NCI-H128 (cell line): ENCODE data around the gene CENPB.

Experiments
- DNase-seq: peaks from one replicate; lab custom pipeline; 2025; ENCODE audit not compliant: unreplicated experiment; lab: John Stamatoyannopoulos, UW

CENPB gene

DNA sequence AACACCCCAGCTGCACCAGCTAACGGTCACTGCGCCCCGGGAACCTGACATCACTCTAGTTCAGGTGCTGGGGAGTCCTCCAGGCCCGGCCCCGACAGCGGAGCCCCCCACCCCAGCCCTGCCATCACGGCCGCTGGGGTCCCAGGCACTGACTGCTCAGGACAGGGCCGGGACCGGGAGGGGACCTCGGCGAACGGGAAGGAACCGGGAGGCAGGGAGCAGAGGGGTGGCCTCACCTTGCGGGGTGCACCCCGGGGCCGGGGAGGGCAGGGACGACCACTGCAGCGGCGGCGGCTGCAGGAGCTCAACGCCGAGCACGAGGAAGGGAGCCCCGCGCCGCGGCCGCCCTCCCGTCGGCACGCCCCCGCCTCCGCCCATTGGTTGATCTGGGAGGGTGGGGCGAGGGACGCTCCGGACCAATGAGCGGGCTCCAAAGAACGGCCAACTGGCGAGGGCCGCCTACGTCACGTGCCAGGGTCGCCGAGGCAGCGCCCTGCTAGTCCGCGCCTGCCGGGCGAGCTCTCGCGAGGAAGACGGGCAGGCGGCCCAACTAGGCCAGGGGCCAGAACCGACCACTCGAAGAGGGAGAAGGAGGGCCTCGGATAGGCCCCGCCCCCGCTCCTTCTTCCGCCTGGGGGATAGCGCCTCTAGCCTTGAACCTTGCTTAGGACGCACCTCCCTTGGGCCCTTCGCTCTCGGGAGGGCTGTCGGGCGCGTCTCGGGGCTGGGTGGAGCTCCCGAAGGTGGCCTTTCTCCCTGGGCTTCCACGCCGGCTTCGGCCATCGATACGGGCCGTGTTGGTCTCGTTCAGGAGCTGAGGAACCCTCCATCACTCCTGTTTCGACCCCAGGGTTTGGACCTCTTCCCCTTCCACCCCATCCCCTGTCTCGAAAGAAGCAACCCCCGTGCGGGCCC is 18.9 kb downstream of the CENPB start, which contains the start of gene ADISSP:
Gene ADISSP, minus strand, starts transcription at position 327 of the 915 bp plus-strand sequence. CDS start 7,653 bp downstream, outside the sequence.
- peak; percentile 96 for DNase-seq

DNA sequence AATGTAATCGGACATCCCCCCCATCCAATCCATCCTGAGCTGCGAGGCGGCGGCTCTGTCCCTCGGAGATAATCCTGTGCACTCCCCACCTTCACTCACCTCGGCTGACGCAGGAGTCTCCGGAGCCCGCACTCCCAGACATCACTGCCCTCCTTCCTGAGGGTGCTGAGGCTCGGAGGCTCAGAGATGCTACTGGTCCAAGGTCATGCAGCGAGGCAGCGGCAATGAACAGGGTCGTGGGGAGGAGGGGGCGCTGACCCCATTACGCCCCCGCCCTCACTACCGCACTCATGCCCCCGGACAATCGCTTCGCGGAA is 19.5 kb downstream of the CENPB start:
- no peak for DNase-seq

DNA sequence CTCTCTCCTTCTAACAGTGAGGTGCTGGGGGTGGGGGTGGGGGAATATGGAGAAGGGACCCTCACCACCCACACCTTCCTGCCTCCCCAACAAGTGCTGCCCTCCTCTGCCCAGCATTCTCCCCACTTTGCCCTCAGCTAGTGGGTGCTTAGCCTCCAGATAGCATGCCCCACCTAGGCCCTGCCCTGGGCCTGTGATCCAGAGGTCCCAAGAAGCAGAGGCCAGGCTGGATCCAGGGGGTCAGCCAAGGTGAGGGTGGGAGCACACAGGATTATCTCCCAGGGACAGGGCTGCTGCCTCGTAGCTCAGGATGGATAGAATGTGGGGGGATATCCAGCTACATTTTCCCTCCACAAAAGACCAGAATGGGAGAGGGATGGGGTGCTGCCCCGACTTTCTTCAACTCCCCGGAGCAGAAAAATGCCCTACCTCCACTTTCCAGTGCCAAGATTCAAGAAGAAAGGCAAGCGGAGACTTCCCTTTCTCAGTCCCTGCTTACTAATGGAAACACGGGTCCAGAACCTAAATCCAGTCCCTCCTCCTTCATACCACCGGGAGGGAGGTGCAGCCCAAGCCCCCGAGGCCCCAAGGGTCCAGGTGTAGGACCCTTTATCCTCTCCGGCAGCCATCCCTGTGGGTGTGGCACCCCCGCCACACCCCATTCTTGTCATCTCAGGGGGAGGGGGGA is 20.0 kb downstream of the CENPB start:
- DNase-seq = no peak

DNA sequence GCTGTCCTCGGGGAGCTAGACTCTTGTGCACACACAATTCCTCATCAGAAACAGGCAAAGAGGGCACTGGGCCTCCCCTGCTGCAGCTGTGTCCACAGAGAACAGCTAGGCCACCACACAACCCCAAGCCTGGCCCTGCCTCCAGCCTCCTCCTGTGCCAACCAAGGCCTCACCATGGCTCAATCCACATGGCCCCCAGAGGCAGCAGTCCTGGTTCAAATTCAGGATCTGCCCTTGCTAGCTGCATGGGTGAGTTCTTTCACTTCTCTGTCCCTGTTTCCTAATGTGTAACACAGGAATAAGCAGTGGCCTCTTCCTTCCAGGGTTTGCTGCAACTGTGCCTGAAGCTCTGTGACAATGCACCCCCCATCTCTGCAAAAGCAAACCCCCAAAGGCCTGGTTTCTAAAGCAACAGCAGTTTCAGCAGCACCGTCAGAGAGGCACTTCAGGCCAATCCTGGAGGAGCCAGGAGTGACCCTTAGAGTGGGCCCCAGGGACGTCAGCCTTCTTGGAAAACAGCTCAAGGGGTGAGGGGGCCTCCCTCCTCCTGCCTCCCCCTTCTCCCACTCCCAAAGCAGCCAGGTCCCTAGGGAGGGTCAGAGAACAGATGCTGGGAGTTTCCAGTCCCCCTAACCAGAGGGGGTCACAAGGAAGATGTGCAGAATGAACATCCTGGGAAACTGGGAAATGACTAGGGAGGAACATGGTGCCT is 21.2 kb downstream of the CENPB start:
- no peak for DNase-seq

DNA sequence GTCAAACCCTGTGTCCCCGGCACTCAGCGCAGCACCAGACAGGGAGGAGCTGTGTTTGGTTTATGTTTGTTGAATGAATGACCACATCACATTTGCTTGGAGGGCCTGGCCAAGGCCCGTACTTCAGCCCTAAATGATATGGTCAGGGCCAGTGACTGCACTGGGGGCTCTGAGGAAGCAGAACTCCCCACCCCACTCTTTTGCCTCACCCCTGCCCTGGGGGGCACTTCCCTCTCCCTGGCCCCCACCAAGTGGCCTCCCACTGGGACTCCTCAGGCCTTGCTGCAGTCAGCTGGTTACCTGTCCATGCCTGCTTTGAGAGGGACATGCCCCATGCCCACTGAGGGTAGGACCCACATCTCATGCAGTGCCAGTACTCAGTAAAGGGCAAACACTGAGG is 21.9 kb downstream of the CENPB start:
- DNase-seq = no peak

DNA sequence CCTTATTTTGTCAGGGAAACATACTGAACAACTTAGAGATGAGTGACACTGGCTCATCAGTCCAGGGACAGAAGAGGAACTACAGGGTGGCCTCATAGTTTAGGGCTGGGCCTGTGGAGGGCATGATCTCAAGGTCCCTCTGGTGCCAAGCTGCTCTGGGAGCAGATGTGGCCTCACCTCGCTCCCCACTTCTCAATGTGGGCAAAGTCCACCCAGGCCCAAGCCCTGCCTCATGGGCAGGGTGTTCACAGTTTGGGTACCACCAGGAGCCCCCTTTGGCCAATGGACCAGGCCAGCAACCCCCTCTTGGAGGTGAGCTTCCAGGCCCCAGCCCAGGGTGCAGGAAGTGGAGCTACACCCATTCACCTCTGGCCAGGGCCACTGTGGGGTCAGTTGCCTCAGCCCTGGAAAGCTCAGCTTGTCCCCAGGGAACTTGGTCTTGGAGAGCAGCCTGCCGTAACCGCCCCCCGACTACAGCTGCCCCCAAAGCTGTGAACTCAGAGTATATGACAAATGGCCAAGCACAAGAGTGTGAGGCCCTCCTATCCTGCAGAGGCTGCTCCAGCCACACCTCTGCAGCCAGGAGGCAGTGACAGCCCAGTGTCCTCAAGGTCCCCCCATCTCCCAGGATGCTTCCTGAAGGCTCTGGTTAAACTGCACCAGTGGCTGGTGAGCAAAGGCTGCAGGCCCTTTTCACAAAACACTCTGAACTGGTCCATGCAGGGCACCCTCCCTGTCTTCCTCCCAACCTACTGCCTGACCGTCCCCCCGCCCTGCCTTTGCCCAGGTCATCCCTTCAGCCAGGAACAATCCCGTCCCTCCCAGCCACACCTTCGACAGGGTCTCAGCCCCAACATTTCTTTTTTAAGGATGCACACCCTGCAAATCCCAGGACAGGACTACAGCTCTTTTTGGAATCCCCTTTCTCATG is 22.6 kb downstream of the CENPB start:
- DNase-seq = no peak

DNA sequence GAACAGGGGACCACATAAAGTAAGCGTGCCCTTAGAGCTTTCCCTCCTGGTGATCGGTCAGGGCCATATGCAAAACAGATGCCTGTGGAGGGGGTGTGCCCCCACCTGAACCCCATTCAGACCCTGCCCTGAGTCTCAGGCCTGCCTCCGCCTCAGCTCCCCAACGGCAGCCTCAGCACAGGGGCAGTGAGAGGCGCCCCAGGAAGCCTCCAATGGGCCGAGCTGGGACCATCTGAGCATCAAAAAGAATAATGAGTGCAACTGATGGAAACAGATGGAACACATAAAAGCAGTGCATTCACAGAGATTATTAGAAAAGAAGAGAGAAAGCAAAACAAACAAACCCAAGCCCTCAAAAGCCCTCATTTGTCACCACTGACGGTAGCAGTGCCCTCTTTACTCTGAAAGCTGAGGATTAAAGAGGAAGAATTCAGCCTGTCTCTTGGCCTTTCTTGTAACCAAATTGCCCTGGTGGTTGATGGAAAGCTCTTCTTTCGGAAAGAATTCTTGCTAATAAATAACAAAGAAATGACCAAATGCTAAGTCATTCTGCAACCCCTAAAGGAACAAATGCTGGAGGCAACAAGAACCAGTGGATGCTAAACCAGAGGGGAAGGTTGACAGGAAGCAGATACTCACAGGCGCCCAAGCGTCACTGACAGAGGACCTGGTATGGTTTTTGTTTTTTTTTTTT is 25.7 kb downstream of the CENPB start:
- DNase-seq = no peak

DNA sequence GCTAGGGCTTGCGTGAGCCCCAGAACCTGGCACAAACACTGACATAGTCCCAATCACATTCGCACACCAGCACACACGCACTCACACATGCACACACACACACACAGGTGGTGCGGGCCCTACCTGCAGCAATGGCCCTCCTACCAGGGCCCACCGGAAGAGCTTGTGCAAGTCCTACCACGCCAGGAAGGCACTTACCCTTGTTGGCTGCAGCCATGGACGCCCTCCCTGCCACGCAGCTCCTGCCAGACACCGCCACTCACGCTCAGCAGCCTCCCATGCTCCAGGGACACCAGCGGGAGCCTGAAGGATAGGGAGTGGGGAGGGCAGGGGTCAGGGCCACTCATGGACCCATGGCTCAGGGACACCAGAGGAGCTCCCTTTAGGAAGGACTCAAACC is 26.7 kb downstream of the CENPB start:
- DNase-seq = no peak

DNA sequence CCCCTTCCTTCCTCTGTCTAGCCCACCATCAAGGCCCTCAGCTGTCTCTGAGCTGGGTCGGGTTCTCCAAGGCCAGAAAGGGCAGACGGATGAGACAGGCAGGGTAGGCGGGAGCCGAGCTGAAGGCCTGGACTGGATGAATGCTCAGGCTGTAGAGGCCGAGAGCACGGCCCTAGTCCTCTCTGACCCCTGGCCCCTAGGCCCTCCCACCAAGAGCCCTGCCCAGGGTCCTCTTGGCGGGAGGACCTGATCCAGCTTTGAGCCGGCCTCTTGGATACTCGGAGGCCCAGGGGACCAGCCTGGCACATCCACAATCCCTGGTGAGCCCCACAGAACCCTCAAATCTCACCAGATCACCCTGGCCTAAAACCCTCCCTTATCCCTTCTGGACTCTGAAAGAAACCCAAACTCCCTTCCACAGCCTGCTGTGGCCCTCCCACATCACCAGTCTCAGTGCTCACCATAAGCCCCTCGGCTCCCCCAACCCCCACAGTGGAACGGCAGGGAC is 27.2 kb downstream of the CENPB start:
- DNase-seq = no peak

DNA sequence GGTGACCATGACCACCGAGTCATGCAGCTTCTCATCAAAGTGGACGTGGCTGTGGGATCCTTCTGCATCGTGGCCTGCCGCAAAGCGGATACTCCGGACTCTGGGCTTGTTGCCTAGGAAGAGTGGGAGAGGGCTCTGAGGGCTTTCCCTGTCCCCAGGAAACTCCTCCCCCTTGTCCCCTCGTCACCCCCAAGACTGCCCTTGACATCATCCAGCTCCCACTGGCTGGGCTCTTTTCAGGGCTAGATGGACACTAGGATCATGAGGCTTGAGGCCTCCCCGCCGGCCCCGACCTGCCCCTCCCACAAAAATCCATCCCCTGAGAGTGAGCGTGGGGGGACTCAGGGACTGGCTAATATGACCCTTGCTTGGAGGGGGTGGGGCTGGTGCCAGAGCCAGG is 28.0 kb downstream of the CENPB start:
- DNase-seq = no peak

DNA sequence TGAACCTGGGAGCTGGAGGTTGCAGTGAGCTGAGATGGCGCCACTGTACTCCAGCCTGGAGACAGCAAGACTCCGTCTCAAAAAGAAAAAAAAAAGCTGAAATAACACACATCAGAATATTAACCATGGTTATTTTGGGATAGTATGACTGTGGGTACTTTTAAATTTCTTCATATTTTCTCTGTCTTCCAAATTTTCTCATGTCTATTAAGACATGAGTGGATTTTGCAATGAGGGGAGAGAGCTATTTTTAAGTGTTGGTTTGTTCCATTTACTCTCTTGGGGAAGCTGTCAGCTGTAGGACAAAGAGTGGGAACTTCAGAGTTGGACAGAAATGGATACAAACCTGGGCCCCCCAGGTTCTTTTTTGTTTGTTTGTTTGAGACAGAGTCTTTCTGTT is 29.3 kb downstream of the CENPB start:
- no peak for DNase-seq

DNA sequence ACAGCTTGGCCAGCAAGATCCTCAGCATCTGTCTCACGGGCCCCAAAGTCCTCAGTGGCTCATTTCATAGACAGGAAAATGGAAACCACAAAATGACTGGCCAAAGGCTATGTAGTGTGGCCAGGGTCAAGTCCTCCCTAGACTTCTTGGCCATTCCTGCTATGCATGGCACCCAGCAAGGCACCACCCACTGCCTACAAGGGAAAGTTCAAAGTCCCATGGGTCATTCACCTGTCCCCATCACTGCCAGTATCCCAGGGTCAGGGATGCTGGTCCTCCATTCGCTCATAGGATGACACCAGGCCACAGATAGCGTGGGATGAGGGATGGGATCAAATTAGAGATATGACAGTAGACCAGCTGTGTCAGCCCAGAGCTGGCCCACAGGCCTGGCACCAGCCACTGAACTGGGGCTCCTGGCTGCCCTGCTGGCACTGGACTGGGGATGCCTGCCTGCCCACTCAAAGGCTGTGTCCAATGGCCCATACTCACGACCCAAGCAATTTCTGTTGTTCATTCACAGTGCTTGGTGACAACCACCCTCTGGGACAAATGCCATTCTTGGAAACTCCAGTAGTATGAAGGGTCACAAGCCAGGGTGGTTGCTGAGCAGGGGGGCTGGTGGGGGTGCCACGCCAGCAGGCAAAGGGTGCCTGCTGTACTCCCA is 30.6 kb downstream of the CENPB start:
- no peak for DNase-seq

DNA sequence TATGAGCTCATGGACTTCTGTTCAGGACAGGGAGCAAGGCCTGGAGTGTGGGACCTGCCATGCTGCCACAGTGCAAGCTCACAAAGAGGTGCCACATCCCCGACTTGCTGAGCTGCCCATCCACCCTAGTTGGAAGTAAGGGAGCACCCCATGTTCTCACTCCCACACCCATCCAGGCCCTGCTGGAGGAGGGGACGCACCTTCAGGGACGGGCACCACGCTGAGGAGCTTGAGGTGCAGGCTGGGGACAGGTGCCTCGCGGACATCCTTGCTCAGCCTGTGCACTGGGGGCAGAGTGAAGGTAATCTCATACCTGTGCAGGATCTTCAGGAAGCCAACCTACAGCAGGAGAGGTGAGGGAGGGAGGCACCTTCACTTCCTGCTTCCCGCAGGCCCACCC is 31.3 kb downstream of the CENPB start:
- DNase-seq = no peak

DNA sequence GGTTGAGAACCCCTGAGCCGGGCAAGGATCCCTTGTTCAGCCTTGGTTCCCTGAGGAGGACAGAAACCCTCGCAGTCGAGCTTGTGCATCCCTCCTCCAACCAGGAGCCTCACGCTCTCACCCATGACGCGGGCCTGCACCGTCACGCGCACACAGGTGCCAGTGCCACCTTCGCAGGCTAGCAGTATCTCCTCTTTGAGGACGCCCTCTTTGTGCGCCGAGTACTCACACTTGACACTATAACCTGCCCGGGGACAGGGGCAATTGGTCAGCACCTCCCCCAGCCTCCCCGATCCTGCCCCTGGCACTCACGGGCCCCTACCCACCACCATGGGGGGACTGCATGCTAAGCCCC is 32.3 kb downstream of the CENPB start:
- no peak for DNase-seq

DNA sequence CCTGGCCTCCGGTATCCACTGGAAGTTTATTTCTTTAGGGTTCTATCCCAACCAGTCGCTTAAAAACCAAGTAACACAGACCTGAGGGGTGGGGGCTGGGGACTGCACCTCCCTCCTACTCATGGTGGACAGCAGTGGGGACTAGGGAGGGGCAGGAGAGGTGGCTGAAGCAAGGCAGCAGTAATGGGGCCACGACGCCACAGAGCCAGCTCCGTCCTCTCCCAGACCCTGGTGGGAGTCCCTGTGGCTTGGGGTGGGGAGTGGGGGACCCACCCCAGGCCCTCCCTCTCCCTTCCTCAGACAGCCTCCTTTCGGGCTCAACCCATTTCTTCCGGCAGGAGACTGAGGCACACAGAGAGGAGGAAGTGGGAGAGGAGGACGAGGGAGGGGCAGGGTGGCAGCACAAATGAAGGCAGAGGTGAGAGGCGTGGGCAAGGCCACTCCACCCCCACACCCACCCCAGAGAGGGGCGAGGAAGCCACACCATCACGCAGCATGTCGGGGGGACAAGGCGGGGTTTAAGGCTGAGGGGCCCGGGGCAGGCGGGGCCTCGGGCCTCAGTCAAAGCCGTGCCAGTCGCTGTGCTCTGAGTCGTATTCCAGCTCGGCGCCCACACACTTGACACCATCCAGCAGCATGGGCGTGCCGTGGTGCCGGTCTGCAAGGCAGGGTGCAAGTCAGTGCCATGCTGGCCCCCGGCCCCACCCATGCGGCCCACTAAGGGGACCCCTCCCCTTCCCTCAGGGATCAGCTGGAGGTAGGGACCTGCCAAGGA is 32.9 kb downstream of the CENPB start:
- no peak for DNase-seq

DNA sequence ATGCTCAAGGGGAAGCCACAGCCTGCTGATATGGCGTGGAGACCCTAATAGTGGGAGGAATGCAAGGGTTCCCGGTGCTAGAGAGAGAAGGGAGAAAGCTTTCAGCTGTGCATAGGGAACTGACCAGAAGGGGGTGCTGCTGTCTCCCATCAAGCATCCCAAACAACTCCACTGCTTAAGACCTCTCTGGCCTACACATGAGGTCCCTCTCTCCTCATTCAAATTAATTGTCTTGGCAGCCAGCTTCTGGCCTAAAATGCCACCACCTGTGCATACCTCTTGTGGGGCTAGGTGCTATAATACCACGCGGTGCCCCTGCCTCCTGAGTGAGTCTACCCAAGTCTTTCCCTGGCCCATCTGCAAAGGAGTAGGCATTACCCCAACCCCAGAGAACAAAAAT is 33.4 kb downstream of the CENPB start:
- peak; percentile 10 for DNase-seq

DNA sequence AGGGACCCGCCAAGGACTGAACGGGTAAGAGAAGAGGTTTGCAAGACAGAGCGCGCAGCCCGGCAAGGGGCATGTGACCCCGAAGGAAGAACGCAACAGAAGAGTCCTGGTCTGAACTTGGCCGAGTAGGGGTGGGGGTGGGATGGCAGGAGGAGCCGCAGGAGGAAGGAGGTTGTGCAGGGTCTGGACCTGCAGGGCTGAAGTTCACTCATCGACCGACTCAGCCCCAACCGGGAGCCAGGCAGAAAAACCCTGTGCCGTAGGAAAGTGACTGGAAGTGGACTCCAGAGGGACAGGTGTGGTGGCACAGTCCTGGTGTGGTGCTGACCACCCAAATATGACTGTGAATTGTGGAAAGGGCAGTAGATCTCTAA is 34.2 kb downstream of the CENPB start:
- no peak for DNase-seq

DNA sequence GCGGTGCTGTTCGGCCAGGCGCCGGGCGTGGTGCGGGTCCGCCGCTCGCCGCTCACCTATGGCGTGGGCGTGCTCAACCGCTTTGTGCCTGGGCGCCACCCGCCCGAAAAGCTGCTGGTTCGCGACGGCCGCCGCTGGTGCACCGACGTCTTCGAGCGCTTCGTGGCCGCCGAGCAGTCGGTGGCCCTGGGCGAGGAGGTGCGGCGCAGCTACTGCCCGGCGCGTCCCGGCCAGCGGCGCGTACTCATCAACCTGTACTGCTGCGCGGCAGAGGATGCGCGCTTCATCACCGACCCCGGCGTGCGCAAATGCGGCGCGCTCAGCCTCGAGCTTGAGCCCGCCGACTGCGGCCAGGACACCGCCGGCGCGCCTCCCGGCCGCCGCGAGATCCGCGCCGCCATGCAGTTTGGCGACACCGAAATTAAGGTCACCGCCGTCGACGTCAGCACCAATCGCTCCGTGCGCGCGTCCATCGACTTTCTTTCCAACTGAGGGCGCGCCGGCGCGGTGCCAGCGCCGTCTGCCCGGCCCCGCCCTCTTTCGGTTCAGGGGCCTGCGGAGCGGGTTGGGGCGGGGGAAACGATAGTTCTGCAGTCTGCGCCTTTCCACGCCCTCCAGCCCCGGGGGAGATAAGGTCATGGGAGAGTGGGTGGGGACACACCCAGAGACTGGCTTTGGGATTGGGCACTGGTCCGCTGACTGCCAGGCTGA is 34.7 kb downstream of the CENPB start:
- peak; percentile 74 for DNase-seq
